ENCODE data around the gene MGARP. TPM values are rescaled to one million over a fixed set of nuclear protein-coding genes. Genes with fewer than 3 reads are reported as not detected.

The MGARP gene
- total RNA-seq, 1 donor from 2014 or later: 0.76 TPM

DNA sequence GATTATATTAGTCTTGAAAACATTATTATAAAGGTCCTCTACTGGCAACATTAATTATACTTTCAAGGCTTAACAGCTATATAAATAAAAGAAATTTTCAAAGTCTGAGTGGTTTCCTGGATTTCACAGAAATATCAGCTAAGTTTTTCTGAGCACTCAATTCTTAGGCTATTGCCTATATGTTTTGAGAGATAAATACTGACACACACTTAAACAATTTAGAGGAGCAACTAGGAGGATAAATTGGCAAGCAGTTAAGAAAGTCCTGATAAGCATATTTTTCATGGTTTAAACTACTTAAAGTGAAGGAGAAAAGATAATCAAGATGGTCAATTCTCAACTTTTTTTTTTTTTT, 2.7 kb upstream of the MGARP start:
- peaks cover 4% of the 10 kb centered on the region for H3K36me3 Mint-ChIP-seq
- DNase-seq (ENCODE audit: low spot score in 2 of 2, unreplicated experiment in 2 of 2): no peak
- peaks cover 33% of the 10 kb centered on the region for H3K27me3 Mint-ChIP-seq (ENCODE audit: low read depth)
- peaks cover 22% of the 10 kb centered on the region for H3K4me1 Mint-ChIP-seq
- H3K9me3 Mint-ChIP-seq: peaks cover 5% of the 10 kb centered on the region
- TF ChIP-seq, protein P1, sequence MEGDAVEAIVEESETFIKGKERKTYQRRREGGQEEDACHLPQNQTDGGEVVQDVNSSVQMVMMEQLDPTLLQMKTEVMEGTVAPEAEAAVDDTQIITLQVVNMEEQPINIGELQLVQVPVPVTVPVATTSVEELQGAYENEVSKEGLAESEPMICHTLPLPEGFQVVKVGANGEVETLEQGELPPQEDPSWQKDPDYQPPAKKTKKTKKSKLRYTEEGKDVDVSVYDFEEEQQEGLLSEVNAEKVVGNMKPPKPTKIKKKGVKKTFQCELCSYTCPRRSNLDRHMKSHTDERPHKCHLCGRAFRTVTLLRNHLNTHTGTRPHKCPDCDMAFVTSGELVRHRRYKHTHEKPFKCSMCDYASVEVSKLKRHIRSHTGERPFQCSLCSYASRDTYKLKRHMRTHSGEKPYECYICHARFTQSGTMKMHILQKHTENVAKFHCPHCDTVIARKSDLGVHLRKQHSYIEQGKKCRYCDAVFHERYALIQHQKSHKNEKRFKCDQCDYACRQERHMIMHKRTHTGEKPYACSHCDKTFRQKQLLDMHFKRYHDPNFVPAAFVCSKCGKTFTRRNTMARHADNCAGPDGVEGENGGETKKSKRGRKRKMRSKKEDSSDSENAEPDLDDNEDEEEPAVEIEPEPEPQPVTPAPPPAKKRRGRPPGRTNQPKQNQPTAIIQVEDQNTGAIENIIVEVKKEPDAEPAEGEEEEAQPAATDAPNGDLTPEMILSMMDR (IDR thresholded peaks at IDR 0.05; ENCODE audit: unreplicated experiment): no peak
- H3K27ac Mint-ChIP-seq: no peak overlapping the region
- no peak overlapping the region for H3K4me3 Mint-ChIP-seq

DNA sequence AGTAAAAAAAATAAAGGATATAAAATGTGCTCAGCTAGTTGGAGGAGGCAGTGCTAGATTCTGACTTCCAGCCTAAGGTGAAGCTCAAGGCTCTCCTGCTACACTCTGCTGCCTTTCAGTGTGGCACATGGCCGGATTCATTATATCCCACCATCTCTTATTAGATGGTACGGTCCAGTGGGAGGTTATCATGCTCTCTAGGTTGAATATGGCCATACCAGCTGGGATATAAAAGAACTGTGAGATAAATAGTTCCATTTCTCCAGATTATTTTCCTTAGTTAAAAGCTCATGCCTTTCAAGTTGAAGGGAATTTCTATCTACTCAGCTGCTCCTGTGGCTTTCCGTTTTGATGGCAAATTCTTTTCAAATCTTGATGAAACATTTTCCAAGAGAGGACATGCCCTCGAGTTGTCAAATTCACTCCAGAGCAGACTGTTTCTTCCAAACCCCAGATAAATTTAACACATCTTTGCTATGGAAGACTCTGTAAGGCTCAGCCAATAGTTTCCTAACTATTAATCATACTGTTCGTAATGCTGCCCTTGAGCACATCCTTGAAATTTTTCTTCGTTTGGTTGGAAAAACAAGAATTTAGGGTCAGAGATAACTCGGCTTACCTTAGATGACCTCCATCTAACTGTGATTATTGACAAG, 2.2 kb upstream of the MGARP start:
- peaks cover 5% of the 10 kb centered on the region for H3K9me3 Mint-ChIP-seq
- H3K27ac Mint-ChIP-seq: no peak overlapping the region
- no peak overlapping the region for H3K4me3 Mint-ChIP-seq
- H3K4me1 Mint-ChIP-seq: peaks cover 22% of the 10 kb centered on the region
- H3K27me3 Mint-ChIP-seq (ENCODE audit: low read depth): peaks cover 38% of the 10 kb centered on the region
- TF ChIP-seq, protein P1 (IDR thresholded peaks at IDR 0.05; ENCODE audit: unreplicated experiment): no peak
- H3K36me3 Mint-ChIP-seq: peaks cover 4% of the 10 kb centered on the region
- DNase-seq (ENCODE audit: low spot score in 2 of 2, unreplicated experiment in 2 of 2): no peak

DNA sequence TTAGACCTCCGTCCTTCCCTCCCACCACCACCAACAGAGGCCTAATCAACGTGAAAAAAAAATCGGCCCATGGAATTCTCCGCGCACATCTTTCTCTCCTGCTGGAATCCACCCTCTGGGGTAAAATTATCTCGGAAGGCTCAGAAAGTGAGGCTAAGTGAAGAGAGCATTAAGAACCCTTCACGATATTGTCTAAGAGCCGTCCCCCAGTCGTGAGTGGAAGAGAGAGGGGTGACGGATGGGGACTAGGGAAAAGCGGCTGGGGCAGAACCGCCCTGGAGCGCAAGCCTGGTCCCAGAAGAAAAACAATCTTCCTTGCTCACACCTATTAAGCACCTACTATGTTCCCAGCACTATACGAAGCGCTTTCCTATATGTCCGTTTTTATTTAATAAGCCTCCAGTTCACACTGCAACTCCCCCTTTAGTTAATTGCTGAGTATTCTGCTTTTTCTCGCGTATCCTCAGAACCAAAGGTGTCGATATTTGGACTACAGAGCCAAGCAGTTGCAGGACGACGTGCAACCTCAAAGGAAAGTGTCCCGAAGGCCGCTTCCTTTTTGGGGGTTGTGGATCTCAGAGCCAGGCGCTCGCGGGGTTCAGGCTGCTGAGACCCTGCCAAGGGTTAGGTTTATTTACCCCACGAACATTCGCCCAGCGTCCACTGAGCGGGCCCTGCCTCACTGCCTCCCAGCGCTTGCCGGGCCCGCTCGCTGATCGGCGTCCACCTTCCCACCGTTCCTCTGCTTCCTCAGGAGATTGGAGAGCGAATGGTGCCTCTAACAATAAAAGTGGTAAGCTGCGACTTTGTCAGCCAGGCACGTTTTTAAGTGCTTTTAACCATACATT, 889 bp downstream of the MGARP start:
- Mint-ChIP-seq H3K9me3 (no peaks in the 10 kb centered on the region), H3K27ac (no peak overlapping the region), H3K27me3 (ENCODE audit: low read depth) (peaks cover 47% of the 10 kb centered on the region), H3K4me3 (peak overlapping the region; percentile 69), H3K36me3 (no peaks in the 10 kb centered on the region), H3K4me1 (peaks cover 22% of the 10 kb centered on the region)
- no peak for DNase-seq (ENCODE audit: low spot score in 2 of 2, unreplicated experiment in 2 of 2)
- TF ChIP-seq, protein P1 (IDR thresholded peaks at IDR 0.05; ENCODE audit: unreplicated experiment): no peak

DNA sequence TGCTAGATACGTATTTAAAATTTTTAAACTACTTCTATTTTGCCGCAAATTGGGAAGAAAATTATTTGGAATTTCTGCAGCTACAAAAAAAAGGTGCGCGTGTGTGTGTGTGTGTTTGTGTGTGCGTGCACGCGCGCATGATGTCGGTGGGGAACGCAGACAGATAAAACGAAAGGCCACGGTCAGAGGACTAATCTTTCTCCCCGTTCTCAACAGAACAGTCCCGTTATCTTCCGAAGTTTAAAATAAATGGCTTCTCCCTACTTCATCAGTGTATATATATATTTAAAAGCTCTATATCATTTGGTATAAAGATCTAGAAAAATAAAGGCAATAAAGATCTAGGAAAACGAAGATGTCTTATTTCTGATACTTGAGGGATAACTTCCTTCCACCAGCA, 1.5 kb downstream of the MGARP start:
- no peak overlapping the region for H3K27ac Mint-ChIP-seq
- TF ChIP-seq, protein P1 (IDR thresholded peaks at IDR 0.05; ENCODE audit: unreplicated experiment): no peak
- H3K4me3 Mint-ChIP-seq: peak overlapping the region; percentile 69
- H3K36me3 Mint-ChIP-seq: no peaks in the 10 kb centered on the region
- DNase-seq (ENCODE audit: low spot score in 2 of 2, unreplicated experiment in 2 of 2): no peak
- no peaks in the 10 kb centered on the region for H3K9me3 Mint-ChIP-seq
- H3K4me1 Mint-ChIP-seq: peaks cover 22% of the 10 kb centered on the region
- H3K27me3 Mint-ChIP-seq (ENCODE audit: low read depth): peaks cover 47% of the 10 kb centered on the region

DNA sequence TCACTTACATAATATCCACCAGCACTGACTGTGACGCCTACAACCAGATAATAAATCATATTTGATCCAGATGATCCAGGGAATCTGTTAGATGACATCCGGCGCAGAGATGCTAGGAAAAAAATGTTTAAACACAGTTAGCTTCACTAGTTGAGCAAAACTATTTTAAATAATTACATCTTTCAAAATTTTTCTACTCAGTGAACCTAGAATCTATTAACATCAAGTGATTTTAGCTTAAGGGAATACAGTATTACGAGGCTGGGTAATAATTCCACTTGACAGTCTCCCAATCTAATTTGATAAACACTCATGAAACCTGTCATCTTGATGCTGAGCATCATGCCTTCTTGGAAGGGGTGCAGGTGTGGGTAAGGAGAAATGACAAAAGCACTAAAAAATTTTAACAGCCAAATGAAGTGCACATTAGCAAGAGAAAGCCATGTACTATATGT, 4.7 kb downstream of the MGARP start:
- H3K4me1 Mint-ChIP-seq: peaks cover 15% of the 10 kb centered on the region
- H3K27me3 Mint-ChIP-seq (ENCODE audit: low read depth): peaks cover 39% of the 10 kb centered on the region
- TF ChIP-seq, protein P1 (IDR thresholded peaks at IDR 0.05; ENCODE audit: unreplicated experiment): no peak
- H3K9me3 Mint-ChIP-seq: no peaks in the 10 kb centered on the region
- no peak overlapping the region for H3K27ac Mint-ChIP-seq
- H3K36me3 Mint-ChIP-seq: no peaks in the 10 kb centered on the region
- no peak overlapping the region for H3K4me3 Mint-ChIP-seq
- no peak for DNase-seq (ENCODE audit: low spot score in 2 of 2, unreplicated experiment in 2 of 2)
